NOMO-1 (cell line): ENCODE data around the gene CLTB.
"Not testable (repeated sequence)": the region's sequence is repeated elsewhere in the genome, so short reads cannot be mapped to it uniquely, and the experiment has no call there.

Experiments
- DNase-seq, 2 experiments: peaks; one replicate each; lab custom pipeline; 2025; ENCODE audit not compliant: unreplicated experiment in 2 of 2; lab: John Stamatoyannopoulos, UW

The CLTB gene

GRCh38 chr5:176429972-176430371 lies 13.6 kb upstream of the CLTB start:
- no peak for DNase-seq

GRCh38 chr5:176427971-176428370 lies 11.6 kb upstream of the CLTB start:
- DNase-seq: peak in 1 of 2 experiments; percentile 14

- no peak for DNase-seq
Observed at GRCh38 chr5:176426876-176427275, 10.5 kb upstream of the CLTB start.

GRCh38 chr5:176425791-176426190 lies 9.5 kb upstream of the CLTB start:
- no peak for DNase-seq

DNA sequence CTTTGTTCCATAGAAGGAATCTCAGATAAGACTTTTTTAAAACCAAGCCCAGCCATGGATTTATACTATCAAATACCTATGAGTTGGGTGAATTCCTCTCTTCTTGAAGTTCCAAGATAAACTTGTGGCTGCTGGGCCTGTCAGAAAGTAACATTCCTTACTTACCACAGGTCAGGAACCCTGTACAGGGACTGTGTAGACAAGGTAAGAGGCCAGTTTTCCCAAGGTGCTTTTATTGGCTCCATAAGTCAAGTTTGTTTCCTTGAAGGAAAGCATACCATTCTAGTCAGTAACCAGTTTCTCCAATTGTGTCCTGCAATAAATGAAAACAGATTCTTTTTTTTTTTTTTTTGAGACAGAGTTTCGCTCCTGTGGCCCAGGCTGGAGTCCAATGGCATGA lies 8.8 kb upstream of the CLTB start:
- no peak for DNase-seq

DNA sequence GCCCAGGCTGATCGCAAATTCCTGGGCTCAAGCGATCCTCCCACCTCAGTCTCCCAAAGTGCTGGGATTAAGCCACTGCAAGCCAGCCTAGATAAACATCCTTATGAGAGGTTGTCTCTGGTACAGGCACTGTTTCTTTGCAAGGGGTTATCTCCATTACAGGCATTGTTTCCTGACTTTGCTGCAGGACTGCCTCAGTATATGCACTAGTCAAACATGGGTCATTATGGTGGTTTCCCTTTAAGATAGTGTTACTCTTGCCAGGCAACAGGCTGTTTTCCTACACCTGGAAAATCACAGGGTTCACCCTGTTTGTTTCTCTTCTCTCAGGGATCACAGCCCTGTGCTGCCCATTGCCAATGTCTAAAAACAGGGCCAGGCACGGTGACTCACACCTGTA lies 7.8 kb upstream of the CLTB start:
- peak in 1 of 2 experiments; percentile 37 for DNase-seq

GRCh38 chr5:176420972-176421544 lies 4.7 kb upstream of the CLTB start:
- no peak for DNase-seq

DNA sequence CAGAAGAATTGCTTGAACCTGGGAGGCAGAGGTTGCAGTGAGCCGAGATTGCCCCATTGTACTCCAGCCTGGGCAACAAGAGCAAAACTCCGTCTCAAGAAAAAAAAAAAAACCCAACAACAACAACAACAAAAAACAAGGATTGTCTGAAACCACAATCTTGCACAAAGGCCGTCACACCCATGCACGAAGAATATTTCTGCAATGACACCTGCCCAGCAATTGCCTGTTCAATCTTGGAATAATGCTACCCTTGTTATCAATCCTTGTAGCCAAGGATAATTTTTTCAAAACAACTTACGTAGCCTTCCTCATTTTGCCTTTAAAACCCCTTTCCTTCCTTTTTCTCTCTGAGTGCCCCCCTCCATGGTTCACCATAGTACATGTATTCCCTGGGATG lies 3.7 kb upstream of the CLTB start:
- DNase-seq: no peak

- DNase-seq: no peak
Observed at GRCh38 chr5:176418251-176418650, 1.9 kb upstream of the CLTB start.

DNA sequence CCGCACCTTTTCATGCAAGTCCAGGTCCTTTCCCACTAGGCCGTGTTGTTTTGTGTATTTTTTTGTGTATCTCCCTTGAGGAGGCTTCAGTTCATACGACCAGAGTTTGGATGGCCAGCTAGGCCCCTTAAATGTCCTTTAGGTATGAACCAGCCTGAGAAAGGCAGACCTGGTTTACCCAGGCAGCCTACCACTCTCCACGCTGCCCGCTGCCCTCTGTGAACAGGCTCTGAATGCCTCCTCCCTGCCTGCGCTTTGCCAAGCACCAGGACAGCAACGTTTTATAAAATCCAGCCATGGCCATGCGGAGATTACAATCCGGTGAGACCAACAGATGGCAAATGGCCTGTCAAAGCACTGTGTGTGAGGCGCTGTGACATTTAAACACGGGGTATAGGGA lies 626 bp upstream of the CLTB start:
- DNase-seq: no peak

- no peak for DNase-seq
Observed at GRCh38 chr5:176415240-176415951, 943 bp downstream of the CLTB start.

DNA sequence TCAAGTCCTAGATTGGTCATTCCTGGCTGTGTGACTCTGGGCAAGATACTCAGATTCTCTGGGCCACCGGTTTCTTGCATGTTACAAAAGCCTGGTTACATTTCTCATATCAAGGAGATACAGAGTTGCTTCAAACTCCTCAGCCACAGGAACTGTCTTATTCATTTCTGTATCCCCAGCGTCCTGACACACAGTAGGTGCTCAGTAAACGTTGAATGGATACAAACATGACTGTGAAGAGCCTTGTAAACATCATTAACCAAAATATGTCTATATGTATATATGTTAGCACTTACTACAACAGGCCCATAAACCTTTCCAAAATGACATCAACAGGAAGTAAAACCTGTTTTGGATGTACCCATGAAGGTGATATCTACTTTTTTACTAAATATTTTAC lies 1.6 kb downstream of the CLTB start:
- DNase-seq: no peak

GRCh38 chr5:176413709-176414191 lies 2.6 kb downstream of the CLTB start:
- no peak for DNase-seq

- no peak for DNase-seq
Observed at GRCh38 chr5:176413255-176413565, 3.1 kb downstream of the CLTB start.

- DNase-seq: no peak
Observed at GRCh38 chr5:176412517-176413254, 3.7 kb downstream of the CLTB start.

GRCh38 chr5:176410486-176411180 lies 5.7 kb downstream of the CLTB start:
- no peak for DNase-seq

GRCh38 chr5:176409765-176410164 lies 6.6 kb downstream of the CLTB start:
- no peak for DNase-seq

GRCh38 chr5:176408590-176408989 lies 7.7 kb downstream of the CLTB start:
- no peak for DNase-seq

DNA sequence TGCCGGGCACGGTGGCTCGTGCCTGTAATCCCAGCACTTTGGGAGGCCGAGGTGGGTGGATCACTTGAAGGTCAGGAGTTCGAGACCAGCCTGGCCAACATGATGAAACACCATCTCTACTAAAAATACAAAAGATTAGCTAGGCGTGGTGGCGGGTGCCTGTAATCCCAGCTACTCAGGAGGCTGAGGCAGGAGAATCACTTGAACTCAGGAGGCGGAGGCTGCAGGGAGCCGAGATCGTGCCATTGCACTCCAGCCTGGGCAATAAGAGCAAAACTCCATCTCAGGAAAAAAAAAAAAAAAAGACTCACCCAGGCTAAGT lies 8.1 kb downstream of the CLTB start:
- not testable (repeated sequence) for DNase-seq

GRCh38 chr5:176407456-176408251 lies 8.7 kb downstream of the CLTB start:
- DNase-seq: no peak
